ENCODE results near the gene SPIN2B. TPM values are rescaled to one million over a fixed set of nuclear protein-coding genes. Genes with fewer than 3 reads are reported as not detected.
"Not testable (repeated sequence)": the region's sequence is repeated elsewhere in the genome, so short reads cannot be mapped to it uniquely, and the experiment has no call there.

Gene SPIN2B
- total RNA-seq: 10 to 100 TPM in 1 of 2 donors, 1 to 10 TPM in 1; 8.6 to 15.9 TPM
- polyA plus RNA-seq (ENCODE audit: insufficient read depth, low read depth, low replicate concordance): 8.8 TPM
- long read RNA-seq, donor 1, partial matches to known transcripts: 0 of 7 reads
- long read RNA-seq, donor 1, other reads (novel, unspliced or antisense): 0 of 7 reads
- long read RNA-seq, donor 2, partial matches to known transcripts: 0 of 2 reads
- long read RNA-seq, donor 2, other reads (novel, unspliced or antisense): 0 of 2 reads

DNA sequence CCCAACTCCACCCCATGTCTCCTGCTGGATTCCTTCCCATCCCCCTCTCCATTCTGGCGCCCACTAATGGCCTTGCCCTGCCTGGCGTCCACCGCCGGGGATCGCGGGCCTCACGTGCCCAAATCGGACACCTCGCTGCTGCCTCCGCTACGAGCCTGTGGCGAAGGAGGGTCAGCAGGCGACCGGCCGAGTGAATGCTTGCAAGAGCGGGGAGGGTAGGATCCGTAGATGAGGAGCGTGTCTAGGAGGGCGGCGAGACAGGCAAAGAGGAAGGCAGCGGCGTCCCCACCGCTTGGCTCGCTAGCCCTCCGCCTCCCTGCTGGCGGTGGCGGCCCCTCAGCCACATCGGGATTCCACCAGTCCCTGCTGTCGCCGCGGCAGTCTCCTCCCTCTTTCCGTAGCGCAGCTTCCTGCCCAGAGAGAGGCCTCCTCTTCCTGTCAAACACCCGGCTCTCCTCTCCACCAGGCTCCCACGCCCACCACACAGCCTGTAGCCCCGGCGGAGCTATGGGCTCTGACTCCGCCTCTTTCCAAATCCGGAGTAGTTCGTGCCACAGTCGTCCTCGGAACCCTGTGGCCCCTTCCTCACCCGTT is at the start of gene SPIN2B:
Gene SPIN2B, minus strand, starts transcription at position 387 of the 594 bp plus-strand sequence.
- H3K9me3 ChIP-seq: no peaks in the 10 kb centered on the region
- H3K27me3 ChIP-seq: no peaks in the 10 kb centered on the region
- intact Hi-C loops (cut with DNase I; ENCODE audit: low total_unique reads): no loop called here
- no peaks in the 10 kb centered on the region for H3K4me1 ChIP-seq
- 0% methylated on average over 11 to 22 of the region's 43 CpGs for WGBS, 2 donors
- TF ChIP-seq, protein P1, sequence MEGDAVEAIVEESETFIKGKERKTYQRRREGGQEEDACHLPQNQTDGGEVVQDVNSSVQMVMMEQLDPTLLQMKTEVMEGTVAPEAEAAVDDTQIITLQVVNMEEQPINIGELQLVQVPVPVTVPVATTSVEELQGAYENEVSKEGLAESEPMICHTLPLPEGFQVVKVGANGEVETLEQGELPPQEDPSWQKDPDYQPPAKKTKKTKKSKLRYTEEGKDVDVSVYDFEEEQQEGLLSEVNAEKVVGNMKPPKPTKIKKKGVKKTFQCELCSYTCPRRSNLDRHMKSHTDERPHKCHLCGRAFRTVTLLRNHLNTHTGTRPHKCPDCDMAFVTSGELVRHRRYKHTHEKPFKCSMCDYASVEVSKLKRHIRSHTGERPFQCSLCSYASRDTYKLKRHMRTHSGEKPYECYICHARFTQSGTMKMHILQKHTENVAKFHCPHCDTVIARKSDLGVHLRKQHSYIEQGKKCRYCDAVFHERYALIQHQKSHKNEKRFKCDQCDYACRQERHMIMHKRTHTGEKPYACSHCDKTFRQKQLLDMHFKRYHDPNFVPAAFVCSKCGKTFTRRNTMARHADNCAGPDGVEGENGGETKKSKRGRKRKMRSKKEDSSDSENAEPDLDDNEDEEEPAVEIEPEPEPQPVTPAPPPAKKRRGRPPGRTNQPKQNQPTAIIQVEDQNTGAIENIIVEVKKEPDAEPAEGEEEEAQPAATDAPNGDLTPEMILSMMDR (IDR thresholded peaks at IDR 0.05): no peak
- no peak for TF ChIP-seq POLR2A (IDR thresholded peaks at IDR 0.05)
- peak; percentile 88 for DNase-seq
- H3K36me3 ChIP-seq (ENCODE audit: low read depth, missing control alignments): no peaks in the 10 kb centered on the region
- peak within 1 kb of the TSS in 1 of 2 donors; percentile 15 for H3K27ac ChIP-seq
- peak within 1 kb of the TSS; percentile 57 to 68 for H3K4me3 ChIP-seq

DNA sequence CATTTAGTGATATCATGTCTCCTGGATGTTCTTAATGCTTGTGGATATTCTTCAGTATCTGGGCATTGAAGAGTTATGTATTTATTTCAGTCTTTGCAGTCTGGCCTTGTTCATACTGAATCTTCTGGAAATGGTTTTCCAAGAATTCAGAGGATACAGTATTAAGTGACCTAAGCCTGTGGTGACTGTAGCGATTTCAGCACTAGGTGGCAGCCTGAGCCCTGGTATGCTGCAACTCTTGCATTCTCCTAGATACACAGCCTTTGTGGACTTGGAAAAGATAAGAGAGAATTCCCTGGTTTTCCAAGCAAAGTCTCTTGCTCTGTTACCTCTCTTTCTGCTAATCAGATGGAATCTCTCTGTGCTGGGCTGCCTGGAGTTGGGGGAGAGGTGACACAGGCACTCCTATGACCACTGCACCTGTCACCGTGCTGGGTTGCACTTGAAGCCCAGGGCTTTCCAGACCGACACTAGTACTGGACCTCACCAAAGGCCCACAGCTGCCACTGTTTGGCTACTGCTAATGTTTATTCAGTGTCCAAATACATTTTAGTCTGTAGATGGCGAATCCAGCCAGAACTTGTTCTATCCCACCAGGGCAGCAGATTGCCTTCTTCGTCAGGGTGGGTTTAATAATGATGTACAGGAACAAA is 35.2 kb upstream of the SPIN2B start:
- TF ChIP-seq POLR2A (IDR thresholded peaks at IDR 0.05): no peak
- TF ChIP-seq, protein P1 (IDR thresholded peaks at IDR 0.05): peak in 1 of 3 experiments; percentile 12
- intact Hi-C loops (cut with DNase I; ENCODE audit: low total_unique reads): no loop called here
- Histone ChIP-seq H3K27me3 (no peaks in the 10 kb centered on the region), H3K4me1 (no peaks in the 10 kb centered on the region), H3K27ac (no peak overlapping the region), H3K36me3 (ENCODE audit: low read depth, missing control alignments) (no peaks in the 10 kb centered on the region), H3K4me3 (no peak overlapping the region), H3K9me3 (no peaks in the 10 kb centered on the region)
- 60 to 80% methylated on average over 3 to 5 of the region's 5 CpGs for WGBS, 2 donors
- peak; percentile 39 for DNase-seq

DNA sequence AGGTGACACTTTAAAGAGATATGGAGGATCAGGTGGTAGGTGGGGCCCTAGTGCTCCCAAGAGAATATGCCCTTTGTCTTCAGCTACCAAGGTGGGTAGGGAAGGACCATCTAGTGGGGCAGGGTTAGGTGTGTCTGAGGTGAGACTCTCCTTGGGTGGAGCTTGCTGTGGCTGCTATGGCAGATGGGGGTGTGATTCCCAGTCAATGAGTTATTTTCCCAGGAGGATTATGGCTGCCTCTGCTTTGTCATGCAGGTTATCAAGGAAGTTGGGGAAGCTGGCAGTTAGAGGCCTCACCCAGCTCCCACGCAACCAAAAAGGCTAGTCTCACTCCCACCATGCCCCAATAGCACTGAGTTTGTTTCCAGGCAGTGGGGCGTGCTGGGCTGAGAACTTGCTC is 33.8 kb upstream of the SPIN2B start:
- H3K9me3 ChIP-seq: no peaks in the 10 kb centered on the region
- no peaks in the 10 kb centered on the region for H3K4me1 ChIP-seq
- intact Hi-C loops (cut with DNase I; ENCODE audit: low total_unique reads): no loop called here
- 59% methylated on average over 2 of the region's 2 CpGs; no CpG with 5 or more reads in 1 of the 2 donors for WGBS, 2 donors
- no peaks in the 10 kb centered on the region for H3K36me3 ChIP-seq (ENCODE audit: low read depth, missing control alignments)
- no peak for DNase-seq
- no peaks in the 10 kb centered on the region for H3K27me3 ChIP-seq
- H3K27ac ChIP-seq: no peak overlapping the region
- no peak overlapping the region for H3K4me3 ChIP-seq
- no peak for TF ChIP-seq POLR2A (IDR thresholded peaks at IDR 0.05)
- TF ChIP-seq, protein P1 (IDR thresholded peaks at IDR 0.05): no peak

DNA sequence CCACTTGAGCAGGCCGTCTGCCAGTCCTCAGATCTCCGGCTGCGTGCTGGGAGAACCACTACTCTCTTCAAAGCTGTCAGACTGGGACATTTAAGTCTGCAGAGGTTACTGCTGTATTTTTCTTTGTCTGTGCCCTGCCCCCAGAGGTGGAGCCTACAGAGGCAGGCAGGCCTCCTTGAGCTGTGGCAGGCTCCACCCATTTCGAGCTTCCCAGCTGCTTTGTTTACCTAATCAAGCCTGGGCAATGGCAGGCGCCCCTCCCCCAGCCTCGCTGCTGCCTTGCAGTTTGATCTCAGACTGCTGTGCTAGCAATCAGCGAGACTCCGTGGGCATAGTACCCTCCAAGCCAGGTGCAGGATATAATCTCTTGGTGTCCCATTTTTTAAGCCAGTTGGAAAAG is 30.9 kb upstream of the SPIN2B start:
- H3K9me3 ChIP-seq; intact Hi-C loops (cut with DNase I; ENCODE audit: low total_unique reads); H3K4me3 ChIP-seq; H3K36me3 ChIP-seq (ENCODE audit: low read depth, missing control alignments); DNase-seq; H3K27me3 ChIP-seq; H3K4me1 ChIP-seq; H3K27ac ChIP-seq: not testable (repeated sequence)
- WGBS, 2 donors: 50 to 90% methylated on average over 2 to 5 of the region's 8 CpGs

DNA sequence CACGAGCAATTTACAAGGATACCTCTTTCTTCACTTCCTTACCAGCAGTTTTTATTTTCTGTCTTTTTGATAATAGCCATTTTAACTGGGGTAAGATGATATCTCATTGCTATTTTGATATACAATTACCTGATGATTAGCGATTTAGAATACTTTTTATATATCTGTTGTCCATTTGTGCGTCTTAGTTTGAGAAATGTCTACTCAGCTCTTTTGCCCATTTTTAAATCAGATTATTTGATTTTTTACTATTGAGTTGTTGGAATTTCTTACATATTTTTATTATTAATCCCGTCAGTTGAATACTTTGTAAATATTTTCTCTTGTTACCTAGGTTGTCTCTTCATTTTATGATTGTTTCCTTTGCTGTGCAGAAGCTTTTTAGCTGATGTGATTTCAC is 17.3 kb upstream of the SPIN2B start:
- H3K4me3 ChIP-seq: no peak overlapping the region
- WGBS, 2 donors: 78 to 80% methylated on average over 4 of the region's 4 CpGs
- H3K9me3 ChIP-seq: no peaks in the 10 kb centered on the region
- no peaks in the 10 kb centered on the region for H3K36me3 ChIP-seq (ENCODE audit: low read depth, missing control alignments)
- H3K27me3 ChIP-seq: no peaks in the 10 kb centered on the region
- no peaks in the 10 kb centered on the region for H3K4me1 ChIP-seq
- intact Hi-C loops (cut with DNase I; ENCODE audit: low total_unique reads): no loop called here
- H3K27ac ChIP-seq: no peak overlapping the region
- no peak for DNase-seq
- TF ChIP-seq, protein P1 (IDR thresholded peaks at IDR 0.05): no peak
- no peak for TF ChIP-seq POLR2A (IDR thresholded peaks at IDR 0.05)
